Esophagus (tissue), 2 donors: ENCODE results near the gene SELENOO. TPM values are rescaled to one million over a fixed set of nuclear protein-coding genes. Genes with fewer than 3 reads are reported as not detected.
A peak's percentile ranks its signal among the peaks of the same experiment; 100 is the strongest.

Experiments
- H3K27ac ChIP-seq, 2 donors: one replicate each; pipeline ENCODE4 v1.5.1; 2013; ENCODE audit warnings: low read depth in 2 of 2, mild to moderate bottlenecking in 2 of 2, inconsistent platforms in 1 of 2, low read length in 1 of 2, moderate library complexity in 1 of 2
- H3K27me3 ChIP-seq, 2 donors: one replicate each; pipeline ENCODE4 v1.6.1; 2013; ENCODE audit warnings: low read length in 2 of 2, control low read depth in 1 of 2, mild to moderate bottlenecking in 1 of 2; ENCODE audit not compliant: insufficient read depth in 2 of 2, control insufficient read depth in 1 of 2
- H3K36me3 ChIP-seq, 2 donors: one replicate each; pipeline ENCODE4 v1.6.1; 2013; ENCODE audit warnings: low read length in 1 of 2; ENCODE audit not compliant: control insufficient read depth in 2 of 2, insufficient read depth in 2 of 2
- H3K4me1 ChIP-seq, 2 donors: one replicate each; pipeline ENCODE4 v1.6.1; 2013; ENCODE audit warnings: low read length in 1 of 2; ENCODE audit not compliant: control insufficient read depth in 2 of 2, insufficient read depth in 2 of 2
- H3K4me3 ChIP-seq, 2 donors: one replicate each; pipeline ENCODE4 v1.5.1; 2013; ENCODE audit warnings: low read length in 2 of 2, mild to moderate bottlenecking in 2 of 2, low read depth in 1 of 2, moderate library complexity in 1 of 2
- H3K9me3 ChIP-seq, 2 donors: one replicate each; pipeline ENCODE4 v1.6.1; 2013; ENCODE audit warnings: mild to moderate bottlenecking in 2 of 2, low read depth in 1 of 2, low read length in 1 of 2, moderate library complexity in 1 of 2; ENCODE audit not compliant: control insufficient read depth in 2 of 2, insufficient read depth in 1 of 2
- WGBS, 2 donors: extraction: QIAGEN DNeasy Blood & Tissue Kit; methylation state at CpG; one replicate each; pipeline ENCODE4 v1.1.7; 2013; 5-methylcytosine and 5-hydroxymethylcytosine counted together
- polyA plus RNA-seq, 2 donors: library from polyadenylated mRNA; stranded (reverse); fragments of 200-250 nt; gene quantifications; one replicate each; pipeline ENCODE4 v1.2.3, GENCODE V29; 2013
- donor health status: healthy with polysubstance abuse.
- donor health status: Bipolar disorder and iron deficiency.

SELENOO gene
- polyA plus RNA-seq, 2 donors: 23.0 to 35.9 TPM

DNA sequence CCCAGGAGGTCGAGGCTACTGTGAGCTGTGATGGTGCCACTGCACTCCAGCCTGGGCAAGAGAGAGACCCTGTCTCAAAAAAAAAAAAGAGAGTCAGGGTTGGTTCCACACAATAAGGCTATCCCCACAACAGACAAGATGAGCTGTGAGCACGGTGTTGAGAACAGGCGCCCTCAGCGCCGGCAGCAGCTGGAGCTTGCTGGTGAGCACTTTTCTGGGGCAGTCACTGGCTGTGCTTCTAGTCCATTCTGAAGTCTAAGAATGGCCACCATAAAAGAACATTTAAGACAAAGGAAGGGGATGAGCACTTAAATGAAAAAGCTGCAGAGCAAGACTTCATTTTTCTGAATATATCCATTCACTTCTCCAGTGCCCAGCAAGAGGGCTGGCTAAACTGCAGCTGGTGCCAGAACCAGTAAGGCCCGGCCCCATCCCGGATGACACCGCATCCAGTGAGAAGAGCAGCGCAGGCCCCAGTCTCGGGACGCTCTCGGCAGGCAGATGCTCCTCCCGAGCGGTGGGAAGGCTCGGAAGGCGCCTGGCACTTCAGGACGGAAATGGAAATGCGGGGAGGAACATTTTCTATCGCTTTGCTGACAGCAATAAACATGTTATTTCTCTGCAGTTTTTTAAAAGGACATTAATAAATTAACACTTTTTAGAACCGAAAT is 31.8 kb downstream of the SELENOO start:
- Histone ChIP-seq H3K27me3 (no peaks in the 10 kb centered on the region), H3K4me3 (no peak overlapping the region), H3K36me3 (peaks cover 4 to 32% of the 10 kb centered on the region in 2 donors), H3K4me1 (peaks cover 0 to 10% of the 10 kb centered on the region in 2 donors), H3K27ac (no peak overlapping the region), H3K9me3 (no peaks in the 10 kb centered on the region)
- 90 to 92% methylated on average over 20 of the region's 20 CpGs for WGBS, 2 donors

DNA sequence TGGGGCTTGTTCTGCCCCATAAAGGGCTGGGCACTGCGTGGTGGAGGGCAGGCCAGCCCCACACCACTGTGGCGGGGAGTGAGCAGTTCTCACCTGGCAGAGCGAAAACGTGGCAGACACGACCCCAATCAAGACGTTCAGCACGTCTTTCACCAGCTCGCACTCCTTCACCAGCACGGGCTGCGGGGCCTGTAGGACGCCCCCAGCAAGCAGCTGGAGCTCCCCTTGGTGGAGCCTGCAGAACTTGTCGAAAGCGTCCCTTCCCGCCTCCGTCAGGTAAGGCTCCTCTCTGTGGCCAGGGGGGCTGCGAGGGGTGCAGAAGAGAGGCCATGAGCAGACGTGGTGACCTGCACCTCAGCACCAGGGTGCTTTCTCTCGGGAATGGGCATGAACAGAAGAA is 32.4 kb downstream of the SELENOO start:
- Histone ChIP-seq H3K36me3 (peaks cover 4 to 29% of the 10 kb centered on the region in 2 donors), H3K27me3 (no peaks in the 10 kb centered on the region), H3K4me3 (no peak overlapping the region), H3K27ac (no peak overlapping the region), H3K9me3 (no peaks in the 10 kb centered on the region), H3K4me1 (peaks cover 0 to 10% of the 10 kb centered on the region in 2 donors)
- WGBS, 2 donors: 91% methylated on average over 18 of the region's 18 CpGs

DNA sequence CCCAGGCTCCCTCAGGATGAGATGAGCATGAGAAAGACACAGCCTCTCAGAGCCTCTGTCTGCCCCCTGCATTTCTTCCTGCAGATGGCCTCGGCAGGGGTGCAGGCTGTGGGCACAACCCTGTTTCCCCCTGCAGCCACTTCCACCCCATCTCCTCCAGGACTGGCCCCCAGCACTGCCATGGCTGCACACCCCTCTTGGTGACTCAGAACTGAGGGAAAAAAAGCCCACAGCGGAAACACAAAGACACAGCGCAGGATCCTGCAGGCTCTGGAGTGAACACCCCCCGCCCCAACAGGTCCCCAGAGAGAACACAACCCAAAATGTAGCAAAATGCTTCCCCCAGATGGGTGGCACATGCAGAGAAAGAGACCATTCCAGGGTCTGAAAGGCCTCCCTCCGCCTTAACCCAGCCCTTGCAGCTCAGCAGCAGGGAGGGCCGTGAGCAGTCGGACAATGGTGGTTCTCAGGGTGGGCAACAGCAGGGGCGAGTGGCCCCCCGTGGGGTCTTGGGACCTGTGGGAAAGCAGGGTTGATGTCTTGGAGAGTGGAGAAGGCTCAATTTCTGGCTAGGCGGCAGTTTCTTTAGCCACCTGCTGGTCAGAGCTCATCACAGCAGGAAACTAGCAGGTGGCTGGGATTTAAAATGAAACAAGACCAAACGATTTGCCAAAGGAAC is 36.1 kb downstream of the SELENOO start:
- Histone ChIP-seq H3K9me3 (no peaks in the 10 kb centered on the region), H3K36me3 (peaks cover 9 to 29% of the 10 kb centered on the region in 2 donors), H3K4me3 (no peak overlapping the region), H3K27me3 (no peaks in the 10 kb centered on the region), H3K4me1 (peaks cover 0 to 10% of the 10 kb centered on the region in 2 donors), H3K27ac (no peak overlapping the region)
- 71% methylated on average over 11 of the region's 11 CpGs for WGBS, 2 donors

DNA sequence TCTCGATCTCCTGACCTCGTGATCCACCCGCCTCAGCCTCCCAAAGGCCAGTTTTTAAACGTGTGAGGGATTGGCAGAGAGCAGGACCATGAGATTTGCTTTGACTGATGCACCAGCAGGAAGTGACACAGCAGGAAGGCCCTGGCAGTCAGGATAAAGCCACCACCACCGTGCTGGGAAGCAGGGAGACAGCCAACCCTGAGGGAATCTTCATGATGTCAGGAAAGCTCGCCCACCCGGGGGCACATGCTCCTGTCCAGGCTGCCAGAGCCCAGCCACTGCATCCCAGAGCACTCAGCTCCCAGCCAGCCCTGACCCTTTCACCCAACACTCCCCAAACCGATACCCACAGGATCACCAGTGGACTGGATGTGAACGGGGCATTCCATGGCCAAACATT is 37.9 kb downstream of the SELENOO start:
- no peaks in the 10 kb centered on the region for H3K9me3 ChIP-seq
- no peak overlapping the region for H3K4me3 ChIP-seq
- WGBS, 2 donors: 89 to 94% methylated on average over 9 of the region's 9 CpGs
- H3K4me1 ChIP-seq: peaks cover 3 to 14% of the 10 kb centered on the region in 2 donors
- no peaks in the 10 kb centered on the region for H3K27me3 ChIP-seq
- no peak overlapping the region for H3K27ac ChIP-seq
- peaks cover 9 to 21% of the 10 kb centered on the region in 2 donors for H3K36me3 ChIP-seq

DNA sequence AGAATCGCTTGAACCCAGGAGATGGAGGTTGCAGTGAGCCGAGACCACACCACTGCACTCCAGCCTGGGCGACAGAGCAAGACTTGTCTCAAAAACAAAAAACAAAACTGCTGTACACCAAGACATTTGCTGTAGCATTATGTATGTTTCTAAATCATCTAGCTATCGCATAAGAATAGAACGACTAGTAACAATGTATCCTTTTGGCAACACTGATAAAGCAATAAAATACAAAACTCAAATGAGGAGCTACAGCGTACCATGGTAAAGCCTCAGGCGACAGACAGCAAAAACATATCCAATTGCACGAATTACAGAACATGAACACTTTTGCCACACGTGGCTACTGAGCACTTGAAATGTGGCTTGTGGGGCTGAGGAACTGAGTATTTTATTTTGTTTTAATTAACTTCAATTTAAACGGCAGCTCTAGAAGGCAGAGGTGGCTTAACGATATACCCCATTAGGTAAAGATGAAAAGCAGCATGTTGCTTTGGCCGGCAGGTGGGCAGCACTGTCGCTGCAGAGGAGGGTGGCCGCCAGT is 41.7 kb downstream of the SELENOO start:
- peak overlapping the region in 1 of 2 donors; percentile 25 for H3K4me3 ChIP-seq
- no peak overlapping the region for H3K27ac ChIP-seq
- no peaks in the 10 kb centered on the region for H3K9me3 ChIP-seq
- H3K4me1 ChIP-seq: peaks cover 11 to 17% of the 10 kb centered on the region in 2 donors
- H3K27me3 ChIP-seq: no peaks in the 10 kb centered on the region
- WGBS, 2 donors: 52 to 56% methylated on average over 14 of the region's 14 CpGs
- H3K36me3 ChIP-seq: peaks cover 9 to 22% of the 10 kb centered on the region in 2 donors

DNA sequence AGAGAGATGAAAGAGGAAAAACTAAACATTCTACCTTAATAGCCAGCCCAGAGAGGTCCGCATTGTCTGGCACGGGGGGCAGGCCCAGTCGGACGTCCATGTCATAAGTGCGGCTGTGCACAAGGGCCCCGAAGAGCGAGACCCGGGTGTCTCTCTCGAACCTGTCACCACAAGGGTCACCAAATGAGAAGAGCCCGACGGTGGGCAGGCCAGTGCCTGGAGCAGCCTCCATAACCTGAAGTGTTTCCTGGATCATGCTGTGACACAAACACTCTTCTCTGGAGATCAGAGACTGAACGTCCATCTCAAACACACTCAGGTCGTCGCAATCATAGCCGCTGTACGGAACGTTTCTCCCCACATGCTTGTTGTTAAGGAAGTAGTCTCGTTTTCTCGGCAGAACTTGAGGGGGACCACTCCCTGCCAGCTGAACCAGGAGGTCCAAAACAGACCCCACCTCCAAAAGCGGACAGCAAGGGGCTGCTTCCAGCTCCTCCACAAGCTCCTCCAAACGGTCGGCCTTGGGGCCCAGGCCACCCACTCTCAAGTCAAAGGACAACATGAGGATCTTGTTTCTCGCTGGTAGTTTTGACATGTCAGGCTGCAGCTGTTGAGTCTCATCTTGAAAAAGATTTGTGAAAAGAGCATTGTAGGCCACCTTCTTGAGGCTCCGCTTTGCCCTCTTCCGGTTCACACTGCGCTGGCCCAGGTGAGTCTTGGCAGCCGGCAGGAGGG is 43.0 kb downstream of the SELENOO start:
- no peaks in the 10 kb centered on the region for H3K27me3 ChIP-seq
- H3K9me3 ChIP-seq: no peaks in the 10 kb centered on the region
- 14 to 15% methylated on average over 27 of the region's 27 CpGs for WGBS, 2 donors
- peaks cover 9 to 31% of the 10 kb centered on the region in 2 donors for H3K36me3 ChIP-seq
- H3K4me3 ChIP-seq: peak overlapping the region; percentile 77 to 82
- peaks cover 13 to 21% of the 10 kb centered on the region in 2 donors for H3K4me1 ChIP-seq
- peak overlapping the region; percentile 96 for H3K27ac ChIP-seq

DNA sequence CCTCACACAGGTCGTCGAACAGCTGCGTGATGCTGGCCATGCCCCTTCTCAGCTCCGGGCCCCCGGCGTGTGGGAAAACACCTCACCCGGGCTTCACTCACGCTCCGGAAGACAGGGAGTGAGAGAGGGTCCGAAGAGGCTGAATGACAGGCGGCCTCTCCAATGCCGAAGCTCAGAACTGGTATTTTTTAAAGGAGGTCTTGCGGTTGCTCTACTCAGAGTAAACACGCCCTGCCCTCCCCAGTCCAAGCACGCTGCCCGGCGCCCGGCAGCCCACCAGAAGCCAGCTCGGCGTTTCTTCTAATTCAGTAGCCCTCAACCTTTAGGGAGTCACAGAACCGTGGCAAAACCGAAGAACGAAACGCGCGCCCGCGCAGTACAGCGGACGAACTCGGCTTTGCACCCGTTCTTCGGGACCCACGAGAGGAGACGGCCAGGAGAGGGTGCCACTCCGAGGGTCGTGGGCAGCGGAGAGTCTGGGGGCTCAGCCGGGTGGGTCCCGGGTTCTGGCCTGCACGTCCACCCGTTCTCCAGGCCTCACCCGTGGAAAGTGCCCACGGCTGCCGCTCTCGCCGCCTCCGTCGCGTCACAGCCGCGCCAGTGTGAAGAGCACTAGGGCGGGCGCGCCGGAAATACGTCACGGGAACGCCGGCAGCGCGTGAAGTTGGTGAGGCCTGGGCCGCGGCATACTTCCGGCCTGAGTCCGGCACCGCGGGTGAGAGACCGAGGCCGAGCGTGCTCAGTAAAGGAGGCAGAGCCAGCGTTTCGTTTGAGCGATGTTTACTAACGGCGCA is 43.8 kb downstream of the SELENOO start, which contains the start of gene TUBGCP6:
TSS of gene TUBGCP6 (minus strand) at position 604 of the 794 bp plus-strand sequence. CDS start at position 40, 564 bp downstream.
- peaks cover 13 to 23% of the 10 kb centered on the region in 2 donors for H3K4me1 ChIP-seq
- H3K9me3 ChIP-seq: no peaks in the 10 kb centered on the region
- H3K27me3 ChIP-seq: no peaks in the 10 kb centered on the region
- H3K4me3 ChIP-seq: peak within 1 kb of the TSS; percentile 77 to 82
- peaks cover 5 to 30% of the 10 kb centered on the region in 2 donors for H3K36me3 ChIP-seq
- WGBS, 2 donors: 0 to 1% methylated on average over 76 of the region's 76 CpGs
- H3K27ac ChIP-seq: peak within 1 kb of the TSS; percentile 96

DNA sequence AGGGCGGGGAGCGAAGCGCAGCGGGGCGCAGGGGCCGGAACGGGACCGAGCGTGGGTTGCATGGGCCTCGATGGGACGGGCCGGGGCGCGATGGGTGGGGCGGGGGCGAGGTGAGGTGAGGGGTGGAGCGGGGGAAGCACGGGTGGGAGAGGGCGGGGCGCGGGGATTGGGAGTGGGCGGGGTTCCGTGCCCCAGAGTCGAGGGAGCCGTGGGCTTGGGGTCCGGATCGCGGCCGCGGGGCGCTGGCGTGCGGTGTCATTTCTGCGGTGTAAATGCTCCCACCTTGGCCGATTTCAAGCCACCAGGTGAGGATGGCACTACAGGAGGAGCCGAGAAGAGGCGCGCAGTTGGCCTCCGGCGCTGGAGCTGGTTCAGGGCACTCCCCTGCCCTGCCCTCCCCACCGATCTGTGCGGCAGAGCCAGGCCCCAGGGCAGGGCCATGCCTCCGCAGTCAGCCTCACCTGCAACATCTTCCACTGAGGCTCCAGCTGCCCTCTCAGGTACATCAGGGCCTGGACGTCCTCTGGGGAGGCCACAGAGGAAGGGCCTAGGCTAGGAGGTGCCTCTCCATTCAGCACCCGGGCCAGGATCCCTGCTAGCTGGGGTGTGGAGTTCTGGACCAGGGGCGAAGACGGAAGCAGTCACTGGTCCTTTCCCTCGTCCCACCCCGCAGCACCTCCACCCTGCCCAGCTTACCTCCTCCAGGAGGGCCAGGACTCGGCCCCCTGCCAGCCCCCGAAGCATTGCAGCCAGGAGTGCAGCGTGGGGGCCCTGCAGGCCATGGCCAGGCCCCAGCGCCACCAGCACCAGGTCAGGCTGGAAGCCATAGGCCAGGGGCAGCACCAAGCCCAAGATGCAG is 44.6 kb downstream of the SELENOO start:
- Histone ChIP-seq H3K36me3 (peaks cover 0 to 24% of the 10 kb centered on the region in 2 donors), H3K27me3 (no peaks in the 10 kb centered on the region), H3K27ac (peak overlapping the region; percentile 96), H3K9me3 (no peaks in the 10 kb centered on the region), H3K4me3 (peak overlapping the region; percentile 77 to 82), H3K4me1 (peaks cover 17 to 31% of the 10 kb centered on the region in 2 donors)
- WGBS, 2 donors: 10 to 11% methylated on average over 44 to 53 of the region's 53 CpGs
